Breast epithelium (tissue), 3 donors: ENCODE measurements around the gene ACOT8.

Experiments used
- CTCF ChIP-seq, 3 donors: fragments of 450-650 bp; IDR thresholded peaks; one replicate each; pipeline ENCODE4 v1.5.1; 2016 to 2017; ENCODE audit warnings: antibody characterized with exemption in 3 of 3, mild to moderate bottlenecking in 3 of 3, moderate library complexity in 3 of 3
- POLR2AphosphoS5 ChIP-seq, 3 donors: sonication (generic); formaldehyde crosslinking; IDR thresholded peaks; one replicate each; pipeline ENCODE4 v1.6.1; 2017; ENCODE audit warnings: antibody characterized with exemption in 3 of 3

- TF ChIP-seq CTCF (IDR thresholded peaks at IDR 0.05) (no peak), POLR2AphosphoS5 (IDR thresholded peaks at IDR 0.05) (no peak)
Observed at GRCh38 chr20:45827030-45827652, 30.1 kb downstream of the ACOT8 start, which contains the start of gene TNNC2.
